ENCODE measurements around the gene TSPY1. TPM values are rescaled to one million over a fixed set of nuclear protein-coding genes. Genes with fewer than 3 reads are reported as not detected.
"Not testable (repeated sequence)": the region's sequence is repeated elsewhere in the genome, so short reads cannot be mapped to it uniquely, and the experiment has no call there.

The TSPY1 gene, protein sequence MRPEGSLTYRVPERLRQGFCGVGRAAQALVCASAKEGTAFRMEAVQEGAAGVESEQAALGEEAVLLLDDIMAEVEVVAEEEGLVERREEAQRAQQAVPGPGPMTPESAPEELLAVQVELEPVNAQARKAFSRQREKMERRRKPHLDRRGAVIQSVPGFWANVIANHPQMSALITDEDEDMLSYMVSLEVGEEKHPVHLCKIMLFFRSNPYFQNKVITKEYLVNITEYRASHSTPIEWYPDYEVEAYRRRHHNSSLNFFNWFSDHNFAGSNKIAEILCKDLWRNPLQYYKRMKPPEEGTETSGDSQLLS
- polyA plus RNA-seq (2013, experiment 1 of 2) = not detected
- not detected for polyA plus RNA-seq (2013, experiment 2 of 2)

DNA sequence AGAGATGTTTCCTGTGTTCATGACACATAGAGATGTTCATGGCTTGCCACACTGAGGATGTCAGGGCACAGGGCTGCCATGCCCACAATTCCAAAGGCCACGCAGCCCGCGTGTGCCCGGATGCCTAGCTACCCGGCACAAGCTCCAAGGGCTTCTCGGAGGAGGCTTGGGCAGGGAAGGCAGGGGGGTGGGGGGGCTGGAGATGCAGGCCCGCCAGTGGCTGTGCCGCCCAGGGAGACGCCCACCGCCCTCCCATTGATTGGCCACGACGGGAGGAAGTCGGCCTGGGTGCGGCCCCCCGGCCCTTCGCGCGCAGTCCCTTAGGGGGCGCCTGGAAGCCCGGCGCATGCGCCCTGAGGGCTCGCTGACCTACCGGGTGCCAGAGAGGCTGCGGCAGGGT is at the start of gene TSPY1:
Gene TSPY1, plus strand, starts transcription at position 301 of the 400 bp plus-strand sequence. Its CDS starts 46 bp downstream, at position 347.
- DNase-seq; H3K27ac ChIP-seq (ENCODE audit: low read depth, low read length); H3K79me1 ChIP-seq (ENCODE audit: low read length); H2BK5ac ChIP-seq (ENCODE audit: low read length); H3K4me3 ChIP-seq (ENCODE audit: low read length); H4K5ac ChIP-seq (ENCODE audit: low read length); H3K18ac ChIP-seq (ENCODE audit: low read length); H3K36me3 ChIP-seq (ENCODE audit: control insufficient read depth, insufficient read depth, low read length); H2BK120ac ChIP-seq (ENCODE audit: low read depth, low read length); H3K56ac ChIP-seq (ENCODE audit: low read length); H2BK15ac ChIP-seq (replicated peaks; ENCODE audit: low read depth); H2AK5ac ChIP-seq (ENCODE audit: low read length); H3K4me2 ChIP-seq (ENCODE audit: low read length); H3K4ac ChIP-seq (ENCODE audit: low read depth, low read length); H4K8ac ChIP-seq (ENCODE audit: low read depth, low read length); H3K79me2 ChIP-seq (ENCODE audit: control insufficient read depth, insufficient read depth, low read length); H3K23ac ChIP-seq (ENCODE audit: low read length); H3K9ac ChIP-seq (ENCODE audit: low read length); H3K27me3 ChIP-seq (ENCODE audit: insufficient read depth, low read length, poor library complexity); H3K4me1 ChIP-seq (ENCODE audit: control insufficient read depth, low read depth, low read length): not testable (repeated sequence)
- no CpG with 5 or more reads among the region's 25 CpGs for WGBS (ENCODE audit: extremely low coverage, insufficient coverage, low lambda C conversion rate)

DNA sequence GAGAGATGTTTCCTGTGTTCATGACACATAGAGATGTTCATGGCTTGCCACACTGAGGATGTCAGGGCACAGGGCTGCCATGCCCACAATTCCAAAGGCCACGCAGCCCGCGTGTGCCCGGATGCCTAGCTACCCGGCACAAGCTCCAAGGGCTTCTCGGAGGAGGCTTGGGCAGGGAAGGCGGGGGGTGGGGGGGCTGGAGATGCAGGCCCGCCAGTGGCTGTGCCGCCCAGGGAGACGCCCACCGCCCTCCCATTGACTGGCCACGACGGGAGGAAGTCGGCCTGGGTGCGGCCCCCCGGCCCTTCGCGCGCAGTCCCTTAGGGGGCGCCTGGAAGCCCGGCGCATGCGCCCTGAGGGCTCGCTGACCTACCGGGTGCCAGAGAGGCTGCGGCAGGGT is 20.2 kb downstream of the TSPY1 start, which contains the start of gene TSPY9:
Gene TSPY9, plus strand, starts transcription at position 301 of the 400 bp plus-strand sequence. Its CDS starts 46 bp downstream, at position 347.
- H4K5ac ChIP-seq (ENCODE audit: low read length); H3K18ac ChIP-seq (ENCODE audit: low read length); H3K4ac ChIP-seq (ENCODE audit: low read depth, low read length); H3K4me1 ChIP-seq (ENCODE audit: control insufficient read depth, low read depth, low read length); H3K4me2 ChIP-seq (ENCODE audit: low read length); H2BK15ac ChIP-seq (replicated peaks; ENCODE audit: low read depth); H3K79me2 ChIP-seq (ENCODE audit: control insufficient read depth, insufficient read depth, low read length); DNase-seq; H3K79me1 ChIP-seq (ENCODE audit: low read length); H3K56ac ChIP-seq (ENCODE audit: low read length); H2BK5ac ChIP-seq (ENCODE audit: low read length); H3K9ac ChIP-seq (ENCODE audit: low read length); H3K36me3 ChIP-seq (ENCODE audit: control insufficient read depth, insufficient read depth, low read length); H4K8ac ChIP-seq (ENCODE audit: low read depth, low read length); H2AK5ac ChIP-seq (ENCODE audit: low read length); H3K27ac ChIP-seq (ENCODE audit: low read depth, low read length); H3K27me3 ChIP-seq (ENCODE audit: insufficient read depth, low read length, poor library complexity); H3K23ac ChIP-seq (ENCODE audit: low read length); H3K4me3 ChIP-seq (ENCODE audit: low read length); H2BK120ac ChIP-seq (ENCODE audit: low read depth, low read length): not testable (repeated sequence)
- WGBS (ENCODE audit: extremely low coverage, insufficient coverage, low lambda C conversion rate) = no CpG with 5 or more reads among the region's 26 CpGs

DNA sequence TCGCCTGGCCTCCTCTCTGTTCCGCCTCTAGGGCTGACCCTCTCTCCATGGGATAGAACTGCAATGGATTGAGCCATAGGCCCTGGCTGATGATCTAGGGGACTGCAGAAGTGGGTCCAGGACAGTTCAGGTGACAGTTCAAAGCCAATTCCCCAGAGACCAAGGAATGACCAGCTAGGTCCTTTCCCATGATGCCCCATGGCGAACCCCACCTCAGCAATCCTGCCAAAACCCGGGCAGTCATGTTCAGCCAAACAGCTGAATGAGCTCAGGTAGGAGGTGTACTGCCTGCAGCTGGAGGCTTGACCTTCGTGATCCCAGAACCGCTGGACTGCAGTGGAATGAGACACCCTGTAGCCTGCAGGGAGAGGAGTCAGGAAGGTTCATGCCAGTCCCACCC is 37.6 kb downstream of the TSPY1 start:
- no CpG with 5 or more reads among the region's 6 CpGs for WGBS (ENCODE audit: extremely low coverage, insufficient coverage, low lambda C conversion rate)

DNA sequence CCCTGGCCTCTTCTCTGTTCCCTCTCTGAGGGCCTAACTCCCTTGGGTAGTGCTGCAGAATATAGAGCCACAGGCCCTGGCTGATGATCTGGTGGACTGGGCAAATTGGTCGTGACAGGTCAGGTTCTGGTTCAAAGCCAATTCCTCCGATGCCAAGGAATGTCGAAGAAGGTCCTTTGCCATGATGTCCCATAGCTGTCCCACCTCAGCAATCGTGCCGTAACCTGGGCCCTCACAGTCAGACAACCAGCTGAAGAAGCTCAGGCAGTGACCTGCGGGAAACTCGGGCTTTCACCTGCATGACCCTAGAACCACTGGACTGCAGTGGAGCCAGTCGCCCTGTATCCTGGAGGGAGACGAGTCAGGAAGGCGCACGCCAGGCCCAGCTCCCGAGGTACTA is 49.5 kb downstream of the TSPY1 start:
- H3K4me1 ChIP-seq (ENCODE audit: control insufficient read depth, low read depth, low read length); H2BK120ac ChIP-seq (ENCODE audit: low read depth, low read length); H2BK5ac ChIP-seq (ENCODE audit: low read length); H3K79me2 ChIP-seq (ENCODE audit: control insufficient read depth, insufficient read depth, low read length); H2AK5ac ChIP-seq (ENCODE audit: low read length); H3K4me3 ChIP-seq (ENCODE audit: low read length); H3K9ac ChIP-seq (ENCODE audit: low read length); DNase-seq; H3K36me3 ChIP-seq (ENCODE audit: control insufficient read depth, insufficient read depth, low read length); H3K27ac ChIP-seq (ENCODE audit: low read depth, low read length); H3K18ac ChIP-seq (ENCODE audit: low read length); H3K27me3 ChIP-seq (ENCODE audit: insufficient read depth, low read length, poor library complexity); H3K23ac ChIP-seq (ENCODE audit: low read length); H3K56ac ChIP-seq (ENCODE audit: low read length); H3K4me2 ChIP-seq (ENCODE audit: low read length); H4K8ac ChIP-seq (ENCODE audit: low read depth, low read length); H3K79me1 ChIP-seq (ENCODE audit: low read length); H3K4ac ChIP-seq (ENCODE audit: low read depth, low read length); H2BK15ac ChIP-seq (replicated peaks; ENCODE audit: low read depth); H4K5ac ChIP-seq (ENCODE audit: low read length): not testable (repeated sequence)
- no CpG with 5 or more reads among the region's 12 CpGs for WGBS (ENCODE audit: extremely low coverage, insufficient coverage, low lambda C conversion rate)

More for the DNA sequence above, 37.6 kb downstream of the TSPY1 start:
- H3K4ac ChIP-seq (ENCODE audit: low read depth, low read length); H3K4me2 ChIP-seq (ENCODE audit: low read length); H3K23ac ChIP-seq (ENCODE audit: low read length); H3K9ac ChIP-seq (ENCODE audit: low read length); H2BK15ac ChIP-seq (replicated peaks; ENCODE audit: low read depth); H4K5ac ChIP-seq (ENCODE audit: low read length); H3K4me3 ChIP-seq (ENCODE audit: low read length); H2AK5ac ChIP-seq (ENCODE audit: low read length); H3K79me2 ChIP-seq (ENCODE audit: control insufficient read depth, insufficient read depth, low read length); H4K8ac ChIP-seq (ENCODE audit: low read depth, low read length); H3K27ac ChIP-seq (ENCODE audit: low read depth, low read length); H2BK5ac ChIP-seq (ENCODE audit: low read length); H3K4me1 ChIP-seq (ENCODE audit: control insufficient read depth, low read depth, low read length); H3K18ac ChIP-seq (ENCODE audit: low read length); H3K56ac ChIP-seq (ENCODE audit: low read length); H3K27me3 ChIP-seq (ENCODE audit: insufficient read depth, low read length, poor library complexity); H3K36me3 ChIP-seq (ENCODE audit: control insufficient read depth, insufficient read depth, low read length); H3K79me1 ChIP-seq (ENCODE audit: low read length); H2BK120ac ChIP-seq (ENCODE audit: low read depth, low read length); DNase-seq: not testable (repeated sequence)
